Muscle layer of colon (tissue), 2 donors: ENCODE measurements around the gene USP12.
A peak's percentile ranks its signal among the peaks of the same experiment; 100 is the strongest.

Source experiments
- H3K27ac ChIP-seq: one replicate; pipeline ENCODE4 v1.7.0; 2013; ENCODE audit warnings: low read depth, mild to moderate bottlenecking, low read length, moderate library complexity
- H3K27me3 ChIP-seq, 2 donors: one replicate each; pipeline ENCODE4 v1.7.0; 2013; ENCODE audit warnings: low read length in 2 of 2, mild to moderate bottlenecking in 2 of 2; ENCODE audit not compliant: insufficient read depth in 2 of 2, control insufficient read depth in 1 of 2
- H3K36me3 ChIP-seq: one replicate; pipeline ENCODE4 v1.7.0; 2013; ENCODE audit warnings: mild to moderate bottlenecking, low read length; ENCODE audit not compliant: insufficient read depth
- H3K4me1 ChIP-seq: one replicate; pipeline ENCODE4 v1.7.0; 2013; ENCODE audit warnings: mild to moderate bottlenecking, low read length; ENCODE audit not compliant: insufficient read depth
- H3K4me3 ChIP-seq, 2 donors: one replicate each; pipeline ENCODE4 v1.7.0; 2013; ENCODE audit warnings: low read length in 2 of 2, low read depth in 1 of 2, mild to moderate bottlenecking in 1 of 2, moderate library complexity in 1 of 2
- H3K9ac ChIP-seq: one replicate; pipeline ENCODE4 v1.7.0; 2013; ENCODE audit warnings: low read length
- H3K9me3 ChIP-seq: one replicate; pipeline ENCODE4 v1.7.0; 2013; ENCODE audit warnings: mild to moderate bottlenecking, low read length
- donor health status: abdominal sarcoma.
- donor health status: Adenocarcinoma of cecum.

The USP12 gene

GRCh38 chr13:27182844-27183497, 11.4 kb upstream of the USP12 start:
- Histone ChIP-seq H3K4me1 (no peaks in the 10 kb centered on the region), H3K36me3 (no peaks in the 10 kb centered on the region), H3K9ac (no peak overlapping the region), H3K9me3 (no peaks in the 10 kb centered on the region), H3K27ac (no peak overlapping the region), H3K4me3 (no peak overlapping the region), H3K27me3 (no peaks in the 10 kb centered on the region)

GRCh38 chr13:27182054-27182453, 10.4 kb upstream of the USP12 start:
- H3K4me3 ChIP-seq: no peak overlapping the region
- H3K36me3 ChIP-seq: no peaks in the 10 kb centered on the region
- no peaks in the 10 kb centered on the region for H3K4me1 ChIP-seq
- no peaks in the 10 kb centered on the region for H3K27me3 ChIP-seq
- H3K9ac ChIP-seq: no peak overlapping the region
- no peaks in the 10 kb centered on the region for H3K9me3 ChIP-seq
- H3K27ac ChIP-seq: no peak overlapping the region

GRCh38 chr13:27177852-27178251, 6.2 kb upstream of the USP12 start:
- H3K4me3 ChIP-seq: no peak overlapping the region
- H3K27ac ChIP-seq: no peak overlapping the region
- no peaks in the 10 kb centered on the region for H3K27me3 ChIP-seq
- no peak overlapping the region for H3K9ac ChIP-seq
- peaks cover 5% of the 10 kb centered on the region for H3K4me1 ChIP-seq
- no peaks in the 10 kb centered on the region for H3K9me3 ChIP-seq
- no peaks in the 10 kb centered on the region for H3K36me3 ChIP-seq

GRCh38 chr13:27176470-27177410, 5.1 kb upstream of the USP12 start:
- Histone ChIP-seq H3K9me3 (no peaks in the 10 kb centered on the region), H3K4me1 (peaks cover 7% of the 10 kb centered on the region)

GRCh38 chr13:27174766-27175455, 3.3 kb upstream of the USP12 start:
- peaks cover 12% of the 10 kb centered on the region for H3K4me1 ChIP-seq
- no peak overlapping the region for H3K27ac ChIP-seq
- H3K27me3 ChIP-seq: no peaks in the 10 kb centered on the region
- no peak overlapping the region for H3K9ac ChIP-seq
- H3K36me3 ChIP-seq: no peaks in the 10 kb centered on the region
- no peaks in the 10 kb centered on the region for H3K9me3 ChIP-seq
- no peak overlapping the region for H3K4me3 ChIP-seq

More at GRCh38 chr13:27176470-27177410, 5.1 kb upstream of the USP12 start:
- H3K27ac ChIP-seq: no peak overlapping the region
- H3K27me3 ChIP-seq: no peaks in the 10 kb centered on the region
- H3K36me3 ChIP-seq: no peaks in the 10 kb centered on the region
- no peak overlapping the region for H3K9ac ChIP-seq
- H3K4me3 ChIP-seq: no peak overlapping the region

- H3K4me3 ChIP-seq: peak overlapping the region; percentile 74 to 80
- H3K27ac ChIP-seq: peak overlapping the region; percentile 98
- peaks cover 34% of the 10 kb centered on the region for H3K4me1 ChIP-seq
- no peaks in the 10 kb centered on the region for H3K27me3 ChIP-seq
- H3K9me3 ChIP-seq: no peaks in the 10 kb centered on the region
- H3K9ac ChIP-seq: peak overlapping the region; percentile 63
- no peaks in the 10 kb centered on the region for H3K36me3 ChIP-seq
These were observed 858 bp upstream of the USP12 start for GRCh38 chr13:27172495-27172842.

- Histone ChIP-seq H3K36me3 (no peaks in the 10 kb centered on the region), H3K27ac (peak overlapping the region; percentile 98), H3K27me3 (no peaks in the 10 kb centered on the region), H3K9me3 (no peaks in the 10 kb centered on the region), H3K9ac (peak overlapping the region; percentile 63), H3K4me1 (peaks cover 34% of the 10 kb centered on the region), H3K4me3 (peak overlapping the region; percentile 74 to 80)
These were observed 350 bp upstream of the USP12 start for GRCh38 chr13:27171827-27172494.

- peak overlapping the region; percentile 23 to 65 for H3K4me3 ChIP-seq
- H3K36me3 ChIP-seq: no peaks in the 10 kb centered on the region
- H3K27me3 ChIP-seq: no peaks in the 10 kb centered on the region
- no peaks in the 10 kb centered on the region for H3K9me3 ChIP-seq
- H3K9ac ChIP-seq: peak overlapping the region; percentile 85
- peaks cover 45% of the 10 kb centered on the region for H3K4me1 ChIP-seq
- peak overlapping the region; percentile 59 for H3K27ac ChIP-seq
These were observed 931 bp downstream of the USP12 start for GRCh38 chr13:27170516-27171243.

- peak overlapping the region; percentile 85 for H3K9ac ChIP-seq
- H3K36me3 ChIP-seq: no peaks in the 10 kb centered on the region
- H3K27ac ChIP-seq: peak overlapping the region; percentile 59
- H3K27me3 ChIP-seq: no peaks in the 10 kb centered on the region
- peaks cover 50% of the 10 kb centered on the region for H3K4me1 ChIP-seq
- H3K9me3 ChIP-seq: no peaks in the 10 kb centered on the region
- peak overlapping the region; percentile 23 to 65 for H3K4me3 ChIP-seq
These were observed 1.4 kb downstream of the USP12 start for GRCh38 chr13:27170221-27170515.

- peak overlapping the region; percentile 85 for H3K9ac ChIP-seq
- peak overlapping the region in 1 of 2 donors; percentile 65 for H3K4me3 ChIP-seq
- H3K9me3 ChIP-seq: no peaks in the 10 kb centered on the region
- peak overlapping the region; percentile 65 for H3K27ac ChIP-seq
- H3K4me1 ChIP-seq: peaks cover 59% of the 10 kb centered on the region
- no peaks in the 10 kb centered on the region for H3K36me3 ChIP-seq
- H3K27me3 ChIP-seq: no peaks in the 10 kb centered on the region
These were observed 2.5 kb downstream of the USP12 start for GRCh38 chr13:27168906-27169657.
